Choroid plexus epithelial cell (primary cell): Measurements from ENCODE around the gene ZNF212.
A peak's percentile ranks its signal among the peaks of the same experiment; 100 is the strongest.

Source experiments
- DNase-seq: peaks from one replicate; pipeline ENCODE4 v3.0.0-alpha.2; 2010; ENCODE audit warnings: low read depth
- H3K4me3 ChIP-seq: 2 replicates; pipeline ENCODE4 v1.5.1; 2011; ENCODE audit warnings: low read depth, mild to moderate bottlenecking, control low read depth, low read length, moderate library complexity
- TF ChIP-seq, protein P1 (sequence below): conservative IDR thresholded peaks from 2 replicates; pipeline ENCODE4 v1.5.1; 2011; ENCODE audit warnings: low read depth, mild to moderate bottlenecking, control low read depth, inconsistent platforms, low read length, moderate library complexity

Gene ZNF212

DNA sequence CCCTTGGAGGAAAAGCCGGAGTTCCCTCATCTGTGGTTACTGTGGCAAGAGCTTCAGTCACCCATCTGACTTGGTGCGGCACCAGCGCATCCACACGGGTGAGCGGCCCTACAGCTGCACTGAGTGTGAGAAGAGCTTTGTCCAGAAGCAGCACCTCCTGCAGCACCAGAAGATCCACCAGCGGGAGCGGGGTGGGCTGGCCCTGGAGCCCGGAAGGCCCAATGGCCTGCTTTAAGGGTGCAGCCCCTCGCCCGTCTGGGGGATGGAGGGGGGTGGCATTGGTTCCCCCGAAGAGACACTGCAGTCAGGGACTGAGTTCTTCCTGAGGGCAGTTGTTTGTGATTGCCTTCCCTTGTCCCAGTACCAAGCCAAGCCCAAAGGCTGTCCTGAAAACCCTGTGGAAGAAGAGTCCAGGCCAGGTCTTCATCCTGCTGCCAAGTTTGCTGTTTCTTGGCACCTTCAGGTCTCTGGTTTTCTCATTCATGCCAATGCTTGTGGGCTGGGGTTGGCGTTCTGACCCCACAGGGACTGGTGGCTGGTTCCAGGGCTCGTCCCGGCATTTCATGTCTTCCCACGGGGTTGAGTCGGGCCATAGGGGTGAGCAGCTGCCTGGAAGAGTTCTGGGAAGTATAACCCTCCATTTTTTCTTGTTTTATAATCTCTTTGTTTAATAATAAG is 14.9 kb downstream of the ZNF212 start:
- no peak for DNase-seq
- no peak overlapping the region for H3K4me3 ChIP-seq
- TF ChIP-seq, protein P1, sequence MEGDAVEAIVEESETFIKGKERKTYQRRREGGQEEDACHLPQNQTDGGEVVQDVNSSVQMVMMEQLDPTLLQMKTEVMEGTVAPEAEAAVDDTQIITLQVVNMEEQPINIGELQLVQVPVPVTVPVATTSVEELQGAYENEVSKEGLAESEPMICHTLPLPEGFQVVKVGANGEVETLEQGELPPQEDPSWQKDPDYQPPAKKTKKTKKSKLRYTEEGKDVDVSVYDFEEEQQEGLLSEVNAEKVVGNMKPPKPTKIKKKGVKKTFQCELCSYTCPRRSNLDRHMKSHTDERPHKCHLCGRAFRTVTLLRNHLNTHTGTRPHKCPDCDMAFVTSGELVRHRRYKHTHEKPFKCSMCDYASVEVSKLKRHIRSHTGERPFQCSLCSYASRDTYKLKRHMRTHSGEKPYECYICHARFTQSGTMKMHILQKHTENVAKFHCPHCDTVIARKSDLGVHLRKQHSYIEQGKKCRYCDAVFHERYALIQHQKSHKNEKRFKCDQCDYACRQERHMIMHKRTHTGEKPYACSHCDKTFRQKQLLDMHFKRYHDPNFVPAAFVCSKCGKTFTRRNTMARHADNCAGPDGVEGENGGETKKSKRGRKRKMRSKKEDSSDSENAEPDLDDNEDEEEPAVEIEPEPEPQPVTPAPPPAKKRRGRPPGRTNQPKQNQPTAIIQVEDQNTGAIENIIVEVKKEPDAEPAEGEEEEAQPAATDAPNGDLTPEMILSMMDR: no peak

DNA sequence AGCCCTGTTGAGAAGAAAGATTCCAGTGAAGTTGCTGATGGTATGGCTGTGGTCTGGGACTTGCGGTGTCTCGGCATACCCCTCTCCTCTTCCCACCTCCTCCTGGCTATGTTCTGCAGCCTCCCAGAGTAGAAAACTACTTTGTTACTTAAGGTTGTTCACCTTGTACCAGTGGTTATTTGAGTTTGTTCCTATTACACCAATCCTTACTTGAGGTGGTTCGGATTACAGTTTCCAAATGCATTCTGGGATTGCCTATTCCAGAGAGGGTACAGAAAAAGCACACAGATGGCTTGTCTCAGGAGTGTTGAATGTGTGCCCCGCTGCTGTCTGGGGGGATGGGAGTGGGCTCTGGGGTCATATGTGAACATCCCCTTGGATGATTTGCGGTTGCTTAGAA is 15.7 kb downstream of the ZNF212 start:
- no peak for DNase-seq
- no peak overlapping the region for H3K4me3 ChIP-seq
- TF ChIP-seq, protein P1: no peak

DNA sequence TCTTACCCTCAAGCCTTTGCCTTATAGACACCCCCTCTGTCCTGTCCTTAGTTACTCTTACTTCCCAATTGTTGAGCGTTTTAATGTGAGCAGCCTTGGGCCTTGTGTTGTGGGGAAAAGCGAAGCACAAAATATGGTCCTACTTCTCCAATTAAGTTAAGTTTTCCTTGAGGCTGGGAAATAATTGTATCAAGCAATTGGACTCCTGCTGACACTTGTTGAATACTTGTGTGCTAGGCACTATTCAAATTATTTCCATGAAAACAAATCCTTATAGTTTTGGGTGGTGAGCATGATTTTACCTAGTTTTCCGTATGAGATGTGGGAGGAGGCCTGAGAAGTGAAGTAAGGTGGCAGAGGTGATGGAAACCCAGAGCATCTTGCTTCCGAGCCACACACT is 17.1 kb downstream of the ZNF212 start:
- TF ChIP-seq, protein P1: no peak
- no peak for DNase-seq
- H3K4me3 ChIP-seq: no peak overlapping the region

DNA sequence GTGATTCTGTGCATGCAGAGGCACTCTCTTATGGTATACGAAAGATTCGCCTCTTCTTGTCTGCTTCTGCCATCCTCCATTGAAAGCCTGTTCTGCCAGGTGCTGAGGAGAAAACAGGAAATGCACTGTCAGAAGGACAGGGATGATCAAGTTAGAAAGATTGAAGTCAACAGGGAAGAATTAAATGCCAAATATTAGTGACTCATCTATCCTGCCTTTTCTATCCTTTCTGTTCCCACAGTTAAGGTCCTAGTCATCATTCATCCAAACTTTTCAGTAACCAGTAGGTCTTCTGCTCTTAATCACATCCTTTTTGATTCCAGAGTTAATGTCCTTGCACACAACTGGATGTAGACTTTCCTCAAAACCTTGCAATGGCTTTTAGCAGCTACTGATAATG is 17.7 kb downstream of the ZNF212 start:
- TF ChIP-seq, protein P1: no peak
- no peak overlapping the region for H3K4me3 ChIP-seq
- DNase-seq: no peak

DNA sequence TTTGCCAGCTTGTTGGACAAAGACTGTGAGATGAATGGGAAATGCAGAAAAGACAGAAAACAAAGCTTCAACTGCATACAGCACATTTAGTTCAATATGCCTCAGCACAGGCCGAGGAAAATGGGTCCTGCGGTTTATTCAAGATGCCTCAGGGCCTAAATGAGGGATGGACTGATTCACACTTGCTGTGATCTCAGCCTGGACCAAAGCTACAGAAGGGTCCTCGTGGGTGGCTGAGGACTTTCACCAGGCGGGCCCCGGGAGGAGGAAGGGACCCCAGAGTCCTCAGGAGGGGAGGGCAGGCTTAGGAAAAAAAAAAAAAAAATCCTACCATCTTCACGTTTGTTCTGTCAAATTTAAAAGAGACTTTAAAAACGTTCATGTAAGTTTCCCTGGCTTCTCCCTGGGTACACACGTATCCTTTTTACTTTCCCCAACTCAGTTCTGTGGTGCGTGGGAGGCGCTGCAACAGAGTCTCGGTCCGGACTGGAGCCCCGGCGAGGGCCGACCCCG is 21.9 kb downstream of the ZNF212 start:
- H3K4me3 ChIP-seq: peak overlapping the region; percentile 70
- TF ChIP-seq, protein P1: no peak
- peak; percentile 48 for DNase-seq

DNA sequence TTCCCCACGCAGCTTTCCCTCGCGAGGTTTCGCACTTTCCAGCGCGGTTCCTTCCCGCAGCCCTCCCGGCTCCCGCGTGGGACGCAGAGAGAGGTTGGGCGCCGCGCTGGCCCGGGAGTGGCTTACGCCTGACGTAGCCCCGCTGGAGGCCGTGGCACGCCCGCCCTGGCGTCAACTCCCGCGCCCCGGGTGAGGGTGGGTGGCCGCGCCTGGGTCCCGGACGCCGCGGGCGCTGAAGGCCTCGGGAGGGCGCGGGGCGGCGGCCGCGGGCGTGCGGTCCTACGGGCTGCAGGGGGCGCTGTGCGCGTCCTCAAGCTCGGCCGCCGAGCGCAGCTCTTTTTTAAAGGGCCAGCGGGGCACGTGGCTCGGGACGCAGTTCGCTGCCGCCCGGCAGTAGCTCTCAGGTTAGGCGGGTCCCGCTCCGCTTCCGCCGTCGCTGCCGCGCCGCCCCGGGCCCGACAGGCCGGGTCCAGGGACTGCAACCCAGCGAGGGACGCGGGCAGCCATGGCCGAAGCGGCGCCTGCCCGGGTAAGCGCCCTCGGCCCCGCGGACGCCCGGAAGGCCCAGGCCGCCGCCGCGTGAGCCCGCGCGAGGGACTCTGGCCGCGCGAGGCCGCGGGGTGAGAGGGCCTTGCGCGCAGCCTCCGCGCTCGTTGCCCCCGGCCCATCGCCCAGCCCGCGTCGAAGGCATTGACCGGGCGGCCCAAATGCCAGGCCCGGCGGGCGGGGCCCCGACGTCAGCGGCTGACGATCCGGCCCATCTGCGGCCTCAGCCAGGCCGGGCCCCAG is 22.6 kb downstream of the ZNF212 start, which contains the start of gene ZNF783:
TSS of gene ZNF783 (plus strand) at position 368 of the 789 bp plus-strand sequence. CDS start at position 506, 138 bp downstream.
- DNase-seq: peak; percentile 93
- TF ChIP-seq, protein P1: peak; percentile 48
- H3K4me3 ChIP-seq: peak within 1 kb of the TSS; percentile 70
